ENCODE data around the gene KHDRBS2. TPM values are rescaled to one million over a fixed set of nuclear protein-coding genes. Genes with fewer than 3 reads are reported as not detected.

KHDRBS2 gene
- total and polyA plus RNA-seq, 2 donors (not counting 3 experiments of a cell fraction or from before 2014, with no cell fraction given), result not detected

- intact Hi-C loops (cut with micrococcal nuclease) (no loop called here), dilution Hi-C loops (cut with MboI; ENCODE audit: extremely low pct_ligation_motif_present, low sequenced_read_pairs) (no loop called here)
- Histone ChIP-seq H3K79me2 (ENCODE audit: control insufficient read depth, insufficient read depth, low read length) (no peaks in the 10 kb centered on the region), H3K27me3 (ENCODE audit: control insufficient read depth in 2 of 2, insufficient read depth in 2 of 2, low read length in 2 of 2) (no peaks in the 10 kb centered on the region), H3K4me1 (ENCODE audit: control insufficient read depth, extremely low read depth, insufficient read depth, low read length) (no peaks in the 10 kb centered on the region), H3K9ac (replicated peaks; ENCODE audit: extremely low read depth, insufficient read depth, low read length) (no peak overlapping the region), H3K36me3 (ENCODE audit: control insufficient read depth in 2 of 2, extremely low read depth in 1 of 2, insufficient read depth in 2 of 2, low read length in 2 of 2) (no peaks in the 10 kb centered on the region), H3K9me1 (replicated peaks; ENCODE audit: control insufficient read depth, extremely low read depth, insufficient read depth, low read length) (no peaks in the 10 kb centered on the region), H3K4me3 (replicated peaks in 1 of 3; ENCODE audit: insufficient read depth in 1 of 3, low read depth in 1 of 3, low read length in 3 of 3) (no peak overlapping the region), H3K27ac (ENCODE audit: insufficient read depth, low read depth, low read length) (no peak overlapping the region), H4K20me1 (replicated peaks; ENCODE audit: control insufficient read depth, extremely low read depth, insufficient read depth, low read length) (no peaks in the 10 kb centered on the region), H3K9me3 (replicated peaks; ENCODE audit: control insufficient read depth, insufficient read depth, low read length) (peaks cover 5% of the 10 kb centered on the region), H3K4me2 (ENCODE audit: insufficient read depth, low read length) (no peak overlapping the region), H2AFZ (ENCODE audit: low read depth, low read length) (no peak overlapping the region)
- TF ChIP-seq EZH2 (IDR thresholded peaks at IDR 0.05; ENCODE audit: borderline replicate concordance, low read depth, low read length, severe bottlenecking) (no peak), POLR2A (IDR thresholded peaks at IDR 0.05; ENCODE audit: low read depth, low read length) (no peak), GATA2 (IDR thresholded peaks at IDR 0.05; ENCODE audit: insufficient read depth, insufficient read length, low read depth, low read length) (no peak), CTCF (IDR thresholded peaks at IDR 0.05; ENCODE audit: extremely low read depth in 1 of 2, insufficient read depth in 1 of 2, low read depth in 1 of 2, low read length in 2 of 2) (no peak), POLR2AphosphoS5 (IDR thresholded peaks at IDR 0.05; ENCODE audit: insufficient read depth, low read depth, low read length) (no peak), JUN (IDR thresholded peaks at IDR 0.05; ENCODE audit: borderline replicate concordance, insufficient read depth, insufficient read length, low read depth) (no peak), MYC (IDR thresholded peaks at IDR 0.05; ENCODE audit: low read depth, low read length) (no peak), MAX (IDR thresholded peaks at IDR 0.05; ENCODE audit: insufficient read depth, insufficient read length) (no peak), FOS (IDR thresholded peaks at IDR 0.05; ENCODE audit: borderline replicate concordance, insufficient read depth, low read length) (no peak)
- no TSS peak for BruUV-seq (replicated peaks)
- FAIRE-seq, result no peak
- ChIA-PET CTCF (no interaction called here), POLR2A (no interaction called here)
- DNase-seq (ENCODE audit: low read depth, low spot score), result no peak
Measured at GRCh38 chr6:61867635-61868034, 418.4 kb downstream of the KHDRBS2 start.

Measured in endothelial cell of umbilical vein (primary cell).